PC-9 (cell line): ENCODE data around the gene RALB. TPM values are rescaled to one million over a fixed set of nuclear protein-coding genes. Genes with fewer than 3 reads are reported as not detected.

Source experiments
- BruUV-seq: library from RNA; stranded (reverse); fragments of 400-500 nt; replicated peaks from 2 replicates; lab custom pipeline; 2021; lab: Mats Ljungman, UMichigan
- CTCF ChIA-PET: fragments of 300-600 bp; sonication (Branson Sonifier 250); formaldehyde crosslinking; loops from one replicate; lab custom pipeline; 2022; ENCODE audit warnings: antibody characterized with exemption; lab: Charles Lee
- POLR2A ChIA-PET: fragments of 300-600 bp; sonication (Branson Sonifier 250); formaldehyde crosslinking; loops from one replicate; lab custom pipeline; 2022; ENCODE audit warnings: antibody characterized with exemption; ENCODE audit not compliant: unreplicated experiment; lab: Charles Lee
- DNase-seq, 2 experiments: peaks; one replicate each; pipeline versions ENCODE4 v3.0.0 to v3.0.0-alpha.2; 2015 to 2022; ENCODE audit warnings: mixed read lengths in 1 of 2
- H2AFZ ChIP-seq: fragments of 200-600 bp; sonication (generic); 2 replicates; pipeline ENCODE4 v1.8.1; 2017; ENCODE audit warnings: antibody characterized with exemption
- H3F3A ChIP-seq: fragments of 200-600 bp; sonication (generic); 2 replicates; pipeline ENCODE4 v1.8.1; 2017; ENCODE audit warnings: antibody characterized with exemption, mild to moderate bottlenecking, low read depth; ENCODE audit not compliant: insufficient read depth
- H3K27ac ChIP-seq: fragments of 200-600 bp; sonication (generic); 2 replicates; pipeline ENCODE4 v1.6.1; 2016; ENCODE audit warnings: mixed run types
- H3K27me3 ChIP-seq: fragments of 200-600 bp; sonication (generic); 2 replicates; pipeline ENCODE4 v1.6.1; 2016; ENCODE audit warnings: low read depth, mixed run types; ENCODE audit not compliant: insufficient read depth
- H3K36me3 ChIP-seq: fragments of 200-600 bp; sonication (generic); 2 replicates; pipeline ENCODE4 v1.6.1; 2016; ENCODE audit warnings: low read depth, mixed run types
- H3K4me1 ChIP-seq: fragments of 200-600 bp; sonication (generic); replicated peaks from 2 replicates; pipeline ENCODE4 v1.6.1; 2016; ENCODE audit warnings: mixed run types; ENCODE audit not compliant: insufficient read depth
- H3K4me2 ChIP-seq: fragments of 200-600 bp; sonication (generic); 2 replicates; pipeline ENCODE4 v1.6.1; 2017; ENCODE audit warnings: mixed run types
- H3K4me3 ChIP-seq: fragments of 200-600 bp; sonication (generic); 2 replicates; pipeline ENCODE4 v1.6.1; 2016; ENCODE audit warnings: mixed run types
- H3K79me2 ChIP-seq: fragments of 200-600 bp; sonication (generic); 2 replicates; pipeline ENCODE4 v1.6.1; 2017; ENCODE audit warnings: low read depth, mixed run types
- H3K9me2 ChIP-seq: fragments of 200-600 bp; sonication (generic); 2 replicates; pipeline ENCODE4 v1.8.1; 2017; ENCODE audit warnings: mild to moderate bottlenecking; ENCODE audit not compliant: insufficient read depth
- H3K9me3 ChIP-seq: fragments of 200-600 bp; sonication (generic); 2 replicates; pipeline ENCODE4 v1.8.1; 2016; ENCODE audit warnings: low read depth; ENCODE audit not compliant: insufficient read depth
- H4K20me1 ChIP-seq: fragments of 200-600 bp; sonication (generic); 2 replicates; pipeline ENCODE4 v1.8.1; 2017; ENCODE audit not compliant: insufficient read depth
- CTCF ChIP-seq: fragments of 200-600 bp; sonication (generic); conservative IDR thresholded peaks from 2 replicates; pipeline ENCODE4 v1.6.1; 2017; ENCODE audit warnings: mixed run types, antibody characterized with exemption, mild to moderate bottlenecking, moderate library complexity
- EZH2 ChIP-seq: fragments of 200-600 bp; sonication (generic); IDR thresholded peaks from 2 replicates; pipeline ENCODE4 v1.8.0; 2017; ENCODE audit warnings: antibody characterized with exemption, low read depth
- intact Hi-C: fragments of 100-400 bp; cut with micrococcal nuclease; formaldehyde crosslinking; loops from one replicate; pipeline ENCODE4 v1.10.0; 2022; ENCODE audit not compliant: unreplicated experiment
- total RNA-seq: library from RNA; stranded (reverse); gene quantifications from 2 replicates; pipeline ENCODE4 v1.2.3, GENCODE V29; 2021

The RALB gene
- total RNA-seq, 1 experiment from 2014 or later, result 86.6 TPM

- DNase-seq, result no peak
- Histone ChIP-seq H4K20me1 (no peaks in the 10 kb centered on the region), H3K4me1 (peaks cover 54% of the 10 kb centered on the region), H3K36me3 (no peaks in the 10 kb centered on the region), H3K27me3 (no peaks in the 10 kb centered on the region), H3K9me2 (no peaks in the 10 kb centered on the region), H2AFZ (no peak overlapping the region), H3K4me3 (no peak overlapping the region), H3K4me2 (no peak overlapping the region), H3K9me3 (no peaks in the 10 kb centered on the region), H3K79me2 (peaks cover 5% of the 10 kb centered on the region; the same call in 1 of the 2 replicates), H3F3A (peaks cover 32% of the 10 kb centered on the region), H3K27ac (no peak overlapping the region)
- intact Hi-C loops, result loop anchor here (5.0 to 10.0 kb wide), 3 partner anchors 317 to 481 kb away; partner anchors contain the start of gene PTPN4
- TF ChIP-seq CTCF (no peak), EZH2 (no peak)
- CTCF ChIA-PET, result no interaction called here
- POLR2A ChIA-PET, result interaction anchor here (0.6 kb wide), 1 partner anchor 10 kb away, joined by 3 read pairs; no protein-coding TSS in a partner anchor
- no TSS peak for BruUV-seq
Observed at GRCh38 chr2:120235681-120236080, 17.0 kb upstream of the RALB start.

GRCh38 chr2:120236316-120236715 is 16.3 kb upstream of the RALB start:
- CTCF ChIA-PET, result interaction anchor here (0.7 kb wide), 1 partner anchor 16 kb away, joined by 3 read pairs; the partner anchor contains the start of gene RALB
- POLR2A ChIA-PET, result no interaction called here
- DNase-seq, result no peak
- no peaks in the 10 kb centered on the region for H3K36me3 ChIP-seq
- H3K4me2 ChIP-seq, result no peak overlapping the region
- H4K20me1 ChIP-seq, result no peaks in the 10 kb centered on the region
- H3K9me2 ChIP-seq, result no peaks in the 10 kb centered on the region
- H3K27ac ChIP-seq, result no peak overlapping the region
- no peak overlapping the region for H3K4me3 ChIP-seq
- TF ChIP-seq CTCF, result no peak
- TF ChIP-seq EZH2, result no peak
- intact Hi-C loops, result loop anchor here (5.0 to 10.0 kb wide), 3 partner anchors 316 to 482 kb away; partner anchors contain the start of gene PTPN4
- H3K9me3 ChIP-seq, result no peaks in the 10 kb centered on the region
- peaks cover 10% of the 10 kb centered on the region; the same call in 1 of the 2 replicates for H3K79me2 ChIP-seq
- H3F3A ChIP-seq, result peaks cover 34% of the 10 kb centered on the region
- BruUV-seq, result no TSS peak
- no peak overlapping the region for H2AFZ ChIP-seq
- no peaks in the 10 kb centered on the region for H3K27me3 ChIP-seq
- peaks cover 54% of the 10 kb centered on the region for H3K4me1 ChIP-seq

- BruUV-seq, result no TSS peak
- H3K9me3 ChIP-seq, result no peaks in the 10 kb centered on the region
- peak in 1 of 2 experiments; percentile 32 for DNase-seq
- H3K36me3 ChIP-seq, result no peaks in the 10 kb centered on the region
- no peaks in the 10 kb centered on the region for H3K9me2 ChIP-seq
- H4K20me1 ChIP-seq, result no peaks in the 10 kb centered on the region
- intact Hi-C loops, result loop anchor here (1.0 to 10.0 kb wide), 4 partner anchors 55 to 482 kb away; partner anchors contain the start of gene PTPN4
- ChIA-PET CTCF (interaction anchor here (0.7 kb wide), 1 partner anchor 16 kb away, joined by 3 read pairs; the partner anchor contains the start of gene RALB), POLR2A (no interaction called here)
- no peak for TF ChIP-seq EZH2
- no peak for TF ChIP-seq CTCF
- H3K4me1 ChIP-seq, result peaks cover 59% of the 10 kb centered on the region
- peaks cover 10% of the 10 kb centered on the region; the same call in 1 of the 2 replicates for H3K79me2 ChIP-seq
- peak overlapping the region; percentile 96 for H3K4me2 ChIP-seq
- H3K27me3 ChIP-seq, result no peaks in the 10 kb centered on the region
- peaks cover 38% of the 10 kb centered on the region for H3F3A ChIP-seq
- H3K4me3 ChIP-seq, result no peak overlapping the region
- H3K27ac ChIP-seq, result peak overlapping the region; percentile 95
- no peak overlapping the region for H2AFZ ChIP-seq
Observed at GRCh38 chr2:120236791-120237190, 15.9 kb upstream of the RALB start.
